Endothelial cell of umbilical vein (primary cell): Measurements from ENCODE around the gene STK32C. TPM values are rescaled to one million over a fixed set of nuclear protein-coding genes. Genes with fewer than 3 reads are reported as not detected.

Experiments used
- BruUV-seq: library from RNA; stranded (reverse); fragments of 400-500 nt; replicated peaks from 2 replicates; lab custom pipeline; 2021; lab: Mats Ljungman, UMichigan
- CTCF ChIA-PET: fragments of 300-600, 350-600 bp; sonication (Branson Sonifier 250); formaldehyde crosslinking; loops from one replicate; lab custom pipeline; 2021; ENCODE audit warnings: antibody characterized with exemption, inconsistent platforms; lab: Charles Lee
- POLR2A ChIA-PET: fragments of 300-600, 350-600 bp; sonication (Branson Sonifier 250); formaldehyde crosslinking; loops from one replicate; lab custom pipeline; 2021; ENCODE audit warnings: antibody characterized with exemption, inconsistent platforms; lab: Charles Lee
- DNase-seq: peaks from one replicate; pipeline ENCODE4 v3.0.0-alpha.2; 2011; ENCODE audit warnings: low read depth, low spot score
- FAIRE-seq: peaks from 2 replicates; lab custom pipeline; 2011; peaks lifted over from hg19 to GRCh38; lab: Jason Lieb, UNC
- H2AFZ ChIP-seq: 2 replicates; pipeline ENCODE4 v1.6.0; 2012; ENCODE audit warnings: low read depth, low read length, control low read depth, inconsistent platforms
- H3K27ac ChIP-seq: 2 replicates; pipeline ENCODE4 v1.5.1; 2011; ENCODE audit warnings: low read depth, mild to moderate bottlenecking, control low read depth, low read length, moderate library complexity; ENCODE audit not compliant: insufficient read depth
- H3K27me3 ChIP-seq, 2 experiments: 2 replicates each; pipeline versions ENCODE4 v1.6.0 to v1.6.1; 2011; ENCODE audit warnings: low read length in 2 of 2, mixed read lengths in 1 of 2; ENCODE audit not compliant: control insufficient read depth in 2 of 2, insufficient read depth in 2 of 2
- H3K36me3 ChIP-seq, 2 experiments: 2 replicates in 1 of 2; 3 replicates in 1 of 2; pipeline ENCODE4 v1.5.1; 2011; ENCODE audit warnings: low read length in 2 of 2, mild to moderate bottlenecking in 1 of 2, moderate library complexity in 1 of 2; ENCODE audit not compliant: control insufficient read depth in 2 of 2, insufficient read depth in 2 of 2; ENCODE audit errors: extremely low read depth in 1 of 2
- H3K4me1 ChIP-seq: 3 replicates; pipeline ENCODE4 v1.5.1; 2011; ENCODE audit warnings: mild to moderate bottlenecking, low read length; ENCODE audit not compliant: control insufficient read depth, insufficient read depth; ENCODE audit errors: extremely low read depth
- H3K4me2 ChIP-seq: 2 replicates; pipeline ENCODE4 v1.6.1; 2011; ENCODE audit warnings: low read length, control low read depth, mixed read lengths; ENCODE audit not compliant: insufficient read depth
- H3K4me3 ChIP-seq, 3 experiments: fragments of 200-600 bp in 1 of 3; sonication (generic), shearing (Covaris generic) in 1 of 3; replicated peaks in 1 of 3; 2 replicates each; pipeline ENCODE4 v1.5.1; 2011 to 2016; ENCODE audit warnings: control low read depth in 3 of 3, low read length in 3 of 3, mild to moderate bottlenecking in 2 of 3, inconsistent platforms in 1 of 3, low read depth in 1 of 3, moderate library complexity in 1 of 3; ENCODE audit not compliant: insufficient read depth in 1 of 3
- H3K79me2 ChIP-seq: 2 replicates; pipeline ENCODE4 v1.6.0; 2012; ENCODE audit warnings: low read length, inconsistent platforms; ENCODE audit not compliant: control insufficient read depth, insufficient read depth
- H3K9ac ChIP-seq: replicated peaks from 2 replicates; pipeline ENCODE3; 2011; ENCODE audit warnings: low read length, control low read depth; ENCODE audit not compliant: insufficient read depth; ENCODE audit errors: extremely low read depth
- H3K9me1 ChIP-seq: replicated peaks from 3 replicates; pipeline ENCODE4 v1.6.0; 2011; ENCODE audit warnings: mild to moderate bottlenecking, low read length; ENCODE audit not compliant: control insufficient read depth, insufficient read depth; ENCODE audit errors: extremely low read depth
- H3K9me3 ChIP-seq: replicated peaks from 2 replicates; pipeline ENCODE4 v1.5.1; 2012; ENCODE audit warnings: low read length, inconsistent platforms; ENCODE audit not compliant: control insufficient read depth, insufficient read depth
- H4K20me1 ChIP-seq: replicated peaks from 2 replicates; pipeline ENCODE3; 2011; ENCODE audit warnings: mild to moderate bottlenecking, low read length; ENCODE audit not compliant: control insufficient read depth, insufficient read depth; ENCODE audit errors: extremely low read depth
- CTCF ChIP-seq, 2 donors: IDR thresholded peaks; 1 replicate in 1 of 2; 2 replicates in 1 of 2; pipeline ENCODE4 v1.5.1; 2011; ENCODE audit warnings: low read length in 2 of 2, mild to moderate bottlenecking in 2 of 2, moderate library complexity in 2 of 2, control low read depth in 1 of 2, inconsistent platforms in 1 of 2, low read depth in 1 of 2; ENCODE audit not compliant: insufficient read depth in 1 of 2; ENCODE audit errors: extremely low read depth in 1 of 2
- EZH2 ChIP-seq: IDR thresholded peaks from 2 replicates; pipeline ENCODE4 v1.6.1; 2012; ENCODE audit warnings: borderline replicate concordance, low read depth, mild to moderate bottlenecking, moderate library complexity, low read length, inconsistent platforms; ENCODE audit not compliant: severe bottlenecking
- FOS ChIP-seq: IDR thresholded peaks from 2 replicates; pipeline ENCODE4 v1.6.1; 2011; ENCODE audit warnings: mild to moderate bottlenecking, low read length, moderate library complexity, borderline replicate concordance; ENCODE audit not compliant: insufficient read depth
- GATA2 ChIP-seq: IDR thresholded peaks from 2 replicates; pipeline ENCODE4 v1.7.0; 2011; ENCODE audit warnings: low read depth, mild to moderate bottlenecking, moderate library complexity, mixed read lengths, low read length; ENCODE audit not compliant: insufficient read length, insufficient read depth
- JUN ChIP-seq: IDR thresholded peaks from 2 replicates; pipeline ENCODE4 v1.6.1; 2011; ENCODE audit warnings: borderline replicate concordance, low read depth; ENCODE audit not compliant: insufficient read length, insufficient read depth
- MYC ChIP-seq: IDR thresholded peaks from one replicate; pipeline ENCODE4 v1.6.1; 2011; ENCODE audit warnings: mild to moderate bottlenecking, low read depth, low read length
- POLR2A ChIP-seq: IDR thresholded peaks from 2 replicates; pipeline ENCODE4 v1.6.1; 2012; ENCODE audit warnings: low read depth, mild to moderate bottlenecking, control low read depth, low read length
- POLR2AphosphoS5 ChIP-seq: IDR thresholded peaks from 2 replicates; pipeline ENCODE4 v1.6.1; 2012; ENCODE audit warnings: low read depth, mild to moderate bottlenecking, control low read depth, low read length, moderate library complexity; ENCODE audit not compliant: insufficient read depth
- dilution Hi-C: fragments of 300-500 bp; cut with MboI; formaldehyde crosslinking; loops from one replicate; pipeline ENCODE4 v1.15.0; 2019; ENCODE audit warnings: low sequenced_read_pairs; ENCODE audit not compliant: extremely low pct_ligation_motif_present
- intact Hi-C: fragments of 100-400 bp; cut with micrococcal nuclease; formaldehyde crosslinking; loops from one replicate; pipeline ENCODE4 v1.10.0; 2022
- polyA plus RNA-seq, 4 experiments: library from polyadenylated mRNA; depleted of rRNA in 3 of 4; stranded (reverse) in 3 of 4; unstranded in 1 of 4; fragments of >200 nt; gene quantifications; 2 replicates each; pipeline versions ENCODE4 v1.2.1 to v1.2.3, GENCODE V29; 2011 to 2012; ENCODE audit warnings: missing spikeins in 1 of 4
- total RNA-seq: library from RNA; stranded (reverse); gene quantifications from 2 replicates; pipeline ENCODE4 v1.2.3, GENCODE V29; 2021

The STK32C gene
- total and polyA plus RNA-seq, 2 donors (not counting 3 experiments of a cell fraction or from before 2014, with no cell fraction given): 5.4 to 14.1 TPM

- Histone ChIP-seq H3K9me1 (no peaks in the 10 kb centered on the region), H3K4me1 (no peaks in the 10 kb centered on the region), H3K79me2 (no peaks in the 10 kb centered on the region), H2AFZ (no peak overlapping the region), H3K9me3 (no peaks in the 10 kb centered on the region), H3K36me3 (no peaks in the 10 kb centered on the region), H3K27ac (no peak overlapping the region), H3K4me3 (no peak overlapping the region), H4K20me1 (no peaks in the 10 kb centered on the region), H3K9ac (no peak overlapping the region), H3K27me3 (no peaks in the 10 kb centered on the region), H3K4me2 (no peak overlapping the region)
- TF ChIP-seq POLR2A: no peak
- no peak for TF ChIP-seq FOS
- no peak for TF ChIP-seq CTCF (IDR thresholded peaks at IDR 0.05; ENCODE audit: extremely low read depth in 1 of 2, insufficient read depth in 1 of 2, low read depth in 1 of 2, low read length in 2 of 2)
- no peak for TF ChIP-seq EZH2
- TF ChIP-seq POLR2AphosphoS5: no peak
- FAIRE-seq (no peak), DNase-seq (no peak)
- no TSS peak for BruUV-seq
- dilution Hi-C loops: no loop called here
- ChIA-PET POLR2A (no interaction called here), CTCF (no interaction called here)
- intact Hi-C loops: no loop called here
These were observed 71.6 kb downstream of the STK32C start for GRCh38 chr10:132236161-132236560.

- H3K9me1 ChIP-seq: no peaks in the 10 kb centered on the region
- ChIA-PET CTCF (no interaction called here), POLR2A (no interaction called here)
- no peak overlapping the region for H3K4me3 ChIP-seq
- FAIRE-seq (no peak), DNase-seq (no peak)
- dilution Hi-C loops (no loop called here), intact Hi-C loops (no loop called here)
- no peak overlapping the region for H3K9ac ChIP-seq
- BruUV-seq: no TSS peak
- no peak overlapping the region for H3K4me2 ChIP-seq
- H4K20me1 ChIP-seq: no peaks in the 10 kb centered on the region
- H2AFZ ChIP-seq: no peak overlapping the region
- no peaks in the 10 kb centered on the region for H3K4me1 ChIP-seq
- H3K27me3 ChIP-seq: no peaks in the 10 kb centered on the region
- no peaks in the 10 kb centered on the region for H3K36me3 ChIP-seq
- no peak for TF ChIP-seq POLR2A
- TF ChIP-seq MYC: no peak
- TF ChIP-seq EZH2: no peak
- no peak for TF ChIP-seq JUN
- TF ChIP-seq FOS: no peak
- no peak for TF ChIP-seq GATA2
- H3K27ac ChIP-seq: no peak overlapping the region
- no peaks in the 10 kb centered on the region for H3K79me2 ChIP-seq
- no peaks in the 10 kb centered on the region for H3K9me3 ChIP-seq
These were observed 72.9 kb downstream of the STK32C start for GRCh38 chr10:132234860-132235259.
